Fibroblast of lung (primary cell): ENCODE data around the gene ELMO1. TPM values are rescaled to one million over a fixed set of nuclear protein-coding genes. Genes with fewer than 3 reads are reported as not detected.

Source experiments
- DNase-seq, 2 donors: peaks; one replicate each; pipeline versions ENCODE4 v3.0.0 to v3.0.0-alpha.2; 2010; ENCODE audit warnings: low read depth in 2 of 2
- H2AFZ ChIP-seq: 2 replicates; pipeline ENCODE4 v1.5.1; 2012; ENCODE audit warnings: low read length, control low read depth, inconsistent platforms
- H3K27ac ChIP-seq: 2 replicates; pipeline ENCODE4 v1.5.1; 2011; ENCODE audit warnings: low read length, control low read depth; ENCODE audit not compliant: insufficient read depth
- H3K27me3 ChIP-seq: 2 replicates; pipeline ENCODE4 v1.5.1; 2011; ENCODE audit warnings: mild to moderate bottlenecking, low read length; ENCODE audit not compliant: control insufficient read depth, insufficient read depth
- H3K36me3 ChIP-seq: 2 replicates; pipeline ENCODE4 v1.5.1; 2011; ENCODE audit warnings: low read length; ENCODE audit not compliant: control insufficient read depth, insufficient read depth
- H3K4me1 ChIP-seq: 2 replicates; pipeline ENCODE4 v1.5.1; 2011; ENCODE audit warnings: low read length; ENCODE audit not compliant: control insufficient read depth, insufficient read depth; ENCODE audit errors: extremely low read depth
- H3K4me2 ChIP-seq: 2 replicates; pipeline ENCODE4 v1.5.1; 2011; ENCODE audit warnings: low read length, control low read depth; ENCODE audit not compliant: insufficient read depth; ENCODE audit errors: extremely low read depth
- H3K4me3 ChIP-seq, 4 experiments: fragments of 200-600 bp in 1 of 4; sonication (generic) in 1 of 4; replicated peaks in 1 of 4; 2 replicates each; pipeline ENCODE4 v1.5.1; 2011 to 2016; ENCODE audit warnings: low read length in 4 of 4, low read depth in 3 of 4, mild to moderate bottlenecking in 3 of 4, control low read depth in 2 of 4, inconsistent platforms in 1 of 4, mixed read lengths in 1 of 4; ENCODE audit not compliant: insufficient read depth in 1 of 4; ENCODE audit errors: control extremely low read depth in 1 of 4
- H3K79me2 ChIP-seq: 2 replicates; pipeline ENCODE4 v1.5.1; 2012; ENCODE audit warnings: mild to moderate bottlenecking, low read length, inconsistent platforms; ENCODE audit not compliant: control insufficient read depth, insufficient read depth
- H3K9ac ChIP-seq: 2 replicates; pipeline ENCODE4 v1.5.1; 2011; ENCODE audit warnings: mild to moderate bottlenecking, low read length, control low read depth; ENCODE audit not compliant: insufficient read depth
- H3K9me3 ChIP-seq: 2 replicates; pipeline ENCODE4 v1.5.1; 2012; ENCODE audit warnings: low read depth, low read length; ENCODE audit not compliant: control insufficient read depth, insufficient read depth
- H4K20me1 ChIP-seq: 2 replicates; pipeline ENCODE4 v1.5.1; 2011; ENCODE audit warnings: low read length; ENCODE audit not compliant: control insufficient read depth, insufficient read depth; ENCODE audit errors: extremely low read depth
- EZH2 ChIP-seq: IDR thresholded peaks from 2 replicates; pipeline ENCODE4 v1.5.1; 2012; ENCODE audit warnings: low read length, control low read depth, mild to moderate bottlenecking; ENCODE audit errors: missing control alignments
- polyA plus RNA-seq, 2 donors: library from polyadenylated mRNA; depleted of rRNA in 1 of 2; stranded (reverse) in 1 of 2; unstranded in 1 of 2; fragments of >200 nt; gene quantifications; 2 replicates each; pipeline ENCODE4 v1.2.1, GENCODE V29; 2011 to 2012; ENCODE audit warnings: missing spikeins in 1 of 2
- total RNA-seq: library from RNA; depleted of rRNA; stranded (reverse); fragments of >200 nt; gene quantifications from 2 replicates; pipeline ENCODE4 v1.2.1, GENCODE V29; 2014
- TF ChIP-seq, protein P1 (sequence below), 2 donors: IDR thresholded peaks in 1 of 2; conservative IDR thresholded peaks in 1 of 2; 1 replicate in 1 of 2; 2 replicates in 1 of 2; pipeline ENCODE4 v1.5.1; 2011 to 2012; ENCODE audit warnings: low read length in 2 of 2, control low read depth in 1 of 2, inconsistent platforms in 1 of 2, low read depth in 1 of 2, mild to moderate bottlenecking in 1 of 2

Gene ELMO1
- total and polyA plus RNA-seq, 2 donors (not counting 1 experiment from before 2014, with no cell fraction given) = 0.50 TPM; not detected in 1

DNA sequence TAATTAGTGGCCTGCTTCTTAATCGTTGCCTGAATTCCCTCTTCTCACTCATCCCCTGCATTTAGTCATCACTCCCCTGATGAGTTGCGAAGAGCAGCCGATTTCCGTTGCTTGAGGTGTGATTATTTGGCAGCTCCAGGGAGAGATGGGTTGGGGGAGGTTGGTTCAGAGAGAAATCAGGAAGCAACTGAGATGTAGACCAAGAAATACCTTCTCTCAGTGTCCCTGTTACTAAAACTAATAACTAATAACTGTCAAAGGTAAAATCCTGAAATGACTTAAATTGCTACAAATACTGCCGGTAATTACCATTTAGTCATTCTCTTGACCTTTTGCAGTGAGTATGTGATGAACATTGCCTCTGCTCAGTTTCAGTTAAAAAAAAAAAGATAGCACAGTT, 76.9 kb downstream of the ELMO1 start:
- no peak for TF ChIP-seq EZH2
- TF ChIP-seq, protein P1, sequence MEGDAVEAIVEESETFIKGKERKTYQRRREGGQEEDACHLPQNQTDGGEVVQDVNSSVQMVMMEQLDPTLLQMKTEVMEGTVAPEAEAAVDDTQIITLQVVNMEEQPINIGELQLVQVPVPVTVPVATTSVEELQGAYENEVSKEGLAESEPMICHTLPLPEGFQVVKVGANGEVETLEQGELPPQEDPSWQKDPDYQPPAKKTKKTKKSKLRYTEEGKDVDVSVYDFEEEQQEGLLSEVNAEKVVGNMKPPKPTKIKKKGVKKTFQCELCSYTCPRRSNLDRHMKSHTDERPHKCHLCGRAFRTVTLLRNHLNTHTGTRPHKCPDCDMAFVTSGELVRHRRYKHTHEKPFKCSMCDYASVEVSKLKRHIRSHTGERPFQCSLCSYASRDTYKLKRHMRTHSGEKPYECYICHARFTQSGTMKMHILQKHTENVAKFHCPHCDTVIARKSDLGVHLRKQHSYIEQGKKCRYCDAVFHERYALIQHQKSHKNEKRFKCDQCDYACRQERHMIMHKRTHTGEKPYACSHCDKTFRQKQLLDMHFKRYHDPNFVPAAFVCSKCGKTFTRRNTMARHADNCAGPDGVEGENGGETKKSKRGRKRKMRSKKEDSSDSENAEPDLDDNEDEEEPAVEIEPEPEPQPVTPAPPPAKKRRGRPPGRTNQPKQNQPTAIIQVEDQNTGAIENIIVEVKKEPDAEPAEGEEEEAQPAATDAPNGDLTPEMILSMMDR (conservative IDR thresholded peaks at IDR 0.05 in 1 of 2, IDR thresholded peaks at IDR 0.05 in 1 of 2; ENCODE audit: low read depth in 1 of 2, low read length in 2 of 2) = no peak

DNA sequence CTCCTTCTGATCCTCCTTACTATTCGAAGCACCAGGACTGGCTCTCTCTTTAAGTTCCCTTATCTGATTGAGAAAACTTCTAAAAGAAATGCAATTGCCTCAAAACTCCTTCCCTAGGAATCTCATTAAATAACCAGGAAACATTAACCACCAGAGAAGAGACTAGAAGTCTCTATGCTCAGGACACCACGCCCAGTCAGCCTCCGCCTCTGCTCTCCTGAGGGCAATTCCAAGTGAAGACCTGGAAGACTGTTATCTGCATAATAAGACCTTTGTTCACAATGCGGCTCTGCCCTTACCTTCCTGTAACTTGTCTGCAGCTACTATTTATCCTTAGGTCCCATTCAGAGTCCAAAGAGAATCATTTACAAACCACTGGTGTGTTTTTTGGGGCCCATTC, 78.8 kb downstream of the ELMO1 start:
- H3K4me2 ChIP-seq = no peak overlapping the region
- no peaks in the 10 kb centered on the region for H3K79me2 ChIP-seq
- H3K9me3 ChIP-seq = no peaks in the 10 kb centered on the region
- no peak overlapping the region for H3K9ac ChIP-seq
- no peaks in the 10 kb centered on the region for H3K27me3 ChIP-seq
- no peak overlapping the region for H2AFZ ChIP-seq
- DNase-seq = no peak
- H3K27ac ChIP-seq = no peak overlapping the region
- no peaks in the 10 kb centered on the region for H3K4me1 ChIP-seq
- TF ChIP-seq, protein P1 (conservative IDR thresholded peaks at IDR 0.05 in 1 of 2, IDR thresholded peaks at IDR 0.05 in 1 of 2; ENCODE audit: low read depth in 1 of 2, low read length in 2 of 2) = no peak
- no peak for TF ChIP-seq EZH2
- no peaks in the 10 kb centered on the region for H4K20me1 ChIP-seq
- H3K36me3 ChIP-seq = no peaks in the 10 kb centered on the region
- H3K4me3 ChIP-seq = no peak overlapping the region

More for the DNA sequence above, 76.9 kb downstream of the ELMO1 start:
- no peaks in the 10 kb centered on the region for H3K36me3 ChIP-seq
- H3K4me1 ChIP-seq = no peaks in the 10 kb centered on the region
- no peak overlapping the region for H2AFZ ChIP-seq
- H3K79me2 ChIP-seq = no peaks in the 10 kb centered on the region
- no peak overlapping the region for H3K9ac ChIP-seq
- no peaks in the 10 kb centered on the region for H3K27me3 ChIP-seq
- no peaks in the 10 kb centered on the region for H3K9me3 ChIP-seq
- no peak overlapping the region for H3K4me2 ChIP-seq
- H4K20me1 ChIP-seq = no peaks in the 10 kb centered on the region
- DNase-seq = no peak
- H3K27ac ChIP-seq = no peak overlapping the region
- no peak overlapping the region for H3K4me3 ChIP-seq

DNA sequence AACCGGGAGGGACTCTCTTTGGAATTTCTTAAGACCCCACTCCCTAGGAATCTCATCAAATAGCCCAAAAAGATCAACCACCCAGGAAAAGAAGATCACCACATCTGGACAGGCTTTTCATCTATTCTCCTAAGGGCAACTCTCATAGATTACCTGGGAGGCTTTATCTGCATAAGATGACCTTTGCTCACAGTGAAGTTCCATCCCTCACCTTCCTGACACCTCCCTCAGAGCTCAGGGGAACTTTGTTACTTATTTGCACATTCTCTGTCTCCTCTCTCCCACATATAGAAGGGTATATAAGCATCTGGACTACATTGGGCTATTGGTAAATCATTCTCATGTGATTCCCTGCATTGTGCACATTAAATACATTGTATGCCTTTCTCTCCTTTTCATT, 80.1 kb downstream of the ELMO1 start:
- no peaks in the 10 kb centered on the region for H3K27me3 ChIP-seq
- H3K36me3 ChIP-seq = no peaks in the 10 kb centered on the region
- H4K20me1 ChIP-seq = no peaks in the 10 kb centered on the region
- H3K4me1 ChIP-seq = no peaks in the 10 kb centered on the region
- H3K27ac ChIP-seq = no peak overlapping the region
- TF ChIP-seq, protein P1 (conservative IDR thresholded peaks at IDR 0.05 in 1 of 2, IDR thresholded peaks at IDR 0.05 in 1 of 2; ENCODE audit: low read depth in 1 of 2, low read length in 2 of 2) = no peak
- TF ChIP-seq EZH2 = no peak
- no peak overlapping the region for H3K4me3 ChIP-seq
- no peaks in the 10 kb centered on the region for H3K79me2 ChIP-seq
- H2AFZ ChIP-seq = no peak overlapping the region
- H3K9me3 ChIP-seq = no peaks in the 10 kb centered on the region
- no peak overlapping the region for H3K4me2 ChIP-seq
- DNase-seq = no peak
- H3K9ac ChIP-seq = no peak overlapping the region
